Hindlimb muscle (tissue), 1 donor: Measurements from ENCODE around the gene LMNB1. TPM values are rescaled to one million over a fixed set of nuclear protein-coding genes. Genes with fewer than 3 reads are reported as not detected.
"Not testable (repeated sequence)": the region's sequence is repeated elsewhere in the genome, so short reads cannot be mapped to it uniquely, and the experiment has no call there.

Experiments
- DNase-seq: peaks from one replicate; pipeline ENCODE4 v3.0.0-alpha.2; 2013
- polyA plus RNA-seq: library from polyadenylated mRNA; unstranded; fragments of 120-200 nt; gene quantifications from one replicate; pipeline ENCODE4 v1.2.1, GENCODE V29; 2013; ENCODE audit not compliant: insufficient read length

Gene LMNB1
- polyA plus RNA-seq, result 39.1 TPM

- DNase-seq, result peak; percentile 96
These were observed at the start of gene LMNB1 for GRCh38 chr5:126776499-126777256. Gene LMNB1, plus strand, starts transcription at chr5:126777136. Its CDS starts 373 bp downstream, at chr5:126777509.

GRCh38 chr5:126732716-126733115, 44.2 kb upstream of the LMNB1 start:
- no peak for DNase-seq

- DNase-seq, result not testable (repeated sequence)
These were observed 42.4 kb upstream of the LMNB1 start for GRCh38 chr5:126734573-126734972.

- no peak for DNase-seq
These were observed 40.8 kb upstream of the LMNB1 start for GRCh38 chr5:126736141-126736540.

GRCh38 chr5:126741361-126741760, 35.6 kb upstream of the LMNB1 start:
- no peak for DNase-seq

GRCh38 chr5:126742425-126742824, 34.5 kb upstream of the LMNB1 start:
- no peak for DNase-seq

- DNase-seq, result no peak
These were observed 32.1 kb upstream of the LMNB1 start for GRCh38 chr5:126744836-126745235.

- DNase-seq, result no peak
These were observed 31.5 kb upstream of the LMNB1 start for GRCh38 chr5:126745259-126745992.

GRCh38 chr5:126746290-126746689, 30.6 kb upstream of the LMNB1 start:
- DNase-seq, result no peak

GRCh38 chr5:126752081-126752785, 24.7 kb upstream of the LMNB1 start:
- DNase-seq, result no peak

GRCh38 chr5:126753227-126753626, 23.7 kb upstream of the LMNB1 start:
- DNase-seq, result no peak

GRCh38 chr5:126754609-126755008, 22.3 kb upstream of the LMNB1 start:
- no peak for DNase-seq

GRCh38 chr5:126755593-126755992, 21.3 kb upstream of the LMNB1 start:
- no peak for DNase-seq

GRCh38 chr5:126757713-126758357, 19.1 kb upstream of the LMNB1 start:
- no peak for DNase-seq

- DNase-seq, result no peak
These were observed 13.6 kb upstream of the LMNB1 start for GRCh38 chr5:126763371-126763770.

GRCh38 chr5:126769703-126770102, 7.2 kb upstream of the LMNB1 start:
- no peak for DNase-seq

- DNase-seq, result not testable (repeated sequence)
These were observed 3.4 kb upstream of the LMNB1 start for GRCh38 chr5:126773536-126773935.

GRCh38 chr5:126774595-126774994, 2.3 kb upstream of the LMNB1 start:
- DNase-seq, result not testable (repeated sequence)

GRCh38 chr5:126777257-126777974, 480 bp downstream of the LMNB1 start:
- peak; percentile 66 for DNase-seq

- peak; percentile 91 for DNase-seq
These were observed 1.2 kb downstream of the LMNB1 start for GRCh38 chr5:126777975-126778674.

- peak; percentile 8 for DNase-seq
These were observed 1.9 kb downstream of the LMNB1 start for GRCh38 chr5:126778675-126779403.
